ENCODE data around the gene PTPRN2. TPM values are rescaled to one million over a fixed set of nuclear protein-coding genes. Genes with fewer than 3 reads are reported as not detected.

PTPRN2 gene
- total and polyA plus RNA-seq, 2 of the 8 experiments (the other 6 are each of a cell fraction or from before 2014, with no cell fraction given): 2.6 to 4.5 TPM

DNA sequence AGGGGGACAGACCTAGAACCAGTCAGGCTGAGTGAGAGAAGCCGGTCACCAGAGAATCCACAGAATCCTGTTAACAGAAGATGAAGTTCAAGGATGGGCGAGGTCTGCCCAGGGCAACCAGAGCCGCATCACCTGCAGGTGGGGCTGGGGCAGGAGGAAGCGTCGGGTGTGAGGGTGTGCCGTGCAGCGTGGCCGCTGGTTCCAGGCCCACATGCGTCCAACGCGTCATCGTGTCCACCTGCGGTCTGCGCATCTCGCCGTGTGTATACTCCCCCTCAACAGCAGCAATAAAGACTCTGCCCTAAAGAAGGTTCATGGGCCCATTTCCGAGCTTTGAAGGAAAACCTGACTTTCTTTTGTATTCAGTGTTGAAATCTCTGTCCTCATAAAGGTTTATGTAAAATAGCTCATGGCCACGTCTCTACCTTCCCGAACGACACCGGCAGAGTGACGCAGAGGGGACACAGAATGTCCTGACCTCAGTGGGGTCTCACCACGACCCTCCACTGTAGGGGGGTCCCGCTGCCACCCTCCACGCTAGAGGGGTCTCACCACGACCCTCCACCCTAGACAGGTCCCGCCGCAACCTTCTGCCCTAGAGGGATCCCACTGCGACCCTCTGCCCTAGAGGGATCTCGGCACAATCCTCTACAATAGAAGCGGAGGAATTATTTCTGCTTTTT is 446.9 kb downstream of the PTPRN2 start:
- H3K23ac ChIP-seq (ENCODE audit: insufficient read length): no peak overlapping the region
- no peaks in the 10 kb centered on the region for H4K20me1 ChIP-seq (replicated peaks in 1 of 2; ENCODE audit: control insufficient read depth in 1 of 2, insufficient read depth in 2 of 2, low read length in 2 of 2)
- H3K36me3 ChIP-seq (ENCODE audit: control insufficient read depth in 2 of 4, insufficient read depth in 4 of 4, low read length in 3 of 4): no peaks in the 10 kb centered on the region
- peaks cover 5 to 68% of the 10 kb centered on the region in 2 experiments; a peak in 3 of 4 replicates for H3K9me3 ChIP-seq (ENCODE audit: insufficient read depth in 2 of 2, low read depth in 1 of 2, low read length in 1 of 2)
- no peak overlapping the region for H2BK20ac ChIP-seq (ENCODE audit: low read length)
- no peaks in the 10 kb centered on the region for H3K4me1 ChIP-seq (replicated peaks in 1 of 4; ENCODE audit: control insufficient read depth in 3 of 4, insufficient read depth in 4 of 4, low read length in 3 of 4)
- no peak overlapping the region for H2BK15ac ChIP-seq (ENCODE audit: low read length)
- H2AFZ ChIP-seq (ENCODE audit: low read length): no peak overlapping the region
- H3K4ac ChIP-seq (replicated peaks; ENCODE audit: insufficient read length, low read depth, low read length): no peak overlapping the region
- no peaks in the 10 kb centered on the region for H3K27me3 ChIP-seq (replicated peaks in 1 of 4; ENCODE audit: control insufficient read depth in 3 of 4, extremely low read depth in 1 of 4, insufficient read depth in 3 of 4, low read length in 3 of 4)
- no peak overlapping the region for H3K18ac ChIP-seq (ENCODE audit: extremely low read depth, low read length)
- H4K5ac ChIP-seq (ENCODE audit: insufficient read length, low read depth, low read length): no peak overlapping the region
- WGBS, 2 experiments (ENCODE audit: extremely low coverage in 1 of 2, insufficient coverage in 1 of 2, insufficient read length in 1 of 2, insufficient replicate concordance in 2 of 2, low coverage in 1 of 2, low lambda C conversion rate in 2 of 2, missing lambda C conversion rate in 1 of 2): 91% methylated on average over 30 of the region's 31 CpGs; no CpG with 5 or more reads in 1 of the 2 experiments
- no peak overlapping the region for H4K8ac ChIP-seq (ENCODE audit: extremely low read depth, insufficient read depth, low read length)
- H2BK12ac ChIP-seq (ENCODE audit: low read depth, low read length): no peak overlapping the region
- H3K79me2 ChIP-seq (ENCODE audit: control insufficient read depth in 1 of 2, insufficient read depth in 2 of 2, low read length in 2 of 2): no peaks in the 10 kb centered on the region
- no peaks in the 10 kb centered on the region for H3K23me2 ChIP-seq (ENCODE audit: low read depth, low read length)
- no peak overlapping the region for H3K4me2 ChIP-seq (ENCODE audit: insufficient read depth in 1 of 2, low read depth in 2 of 2, low read length in 2 of 2)
- no peak overlapping the region for H2BK120ac ChIP-seq (replicated peaks; ENCODE audit: low read depth, low read length)
- no peak overlapping the region for H3K56ac ChIP-seq (replicated peaks; ENCODE audit: insufficient read length, low read depth, low read length)
- H3K79me1 ChIP-seq (ENCODE audit: low read depth, low read length): no peaks in the 10 kb centered on the region
- no peak overlapping the region for H3K9ac ChIP-seq (replicated peaks in 1 of 4; ENCODE audit: extremely low read depth in 1 of 4, low read depth in 3 of 4, low read length in 3 of 4)
- ChIA-PET CTCF (ENCODE audit: partially characterized antibody) (no interaction called here), POLR2A (ENCODE audit: partially characterized antibody) (no interaction called here)
- no peak overlapping the region for H3K27ac ChIP-seq (ENCODE audit: low read depth, low read length)
- H2BK5ac ChIP-seq (ENCODE audit: low read depth, low read length): no peak overlapping the region
- no peak overlapping the region for H3K4me3 ChIP-seq (ENCODE audit: extremely low read depth in 1 of 4, insufficient read depth in 2 of 4, low read depth in 3 of 4, low read length in 4 of 4)
- H3K14ac ChIP-seq (ENCODE audit: insufficient read length): no peak overlapping the region
- H4K91ac ChIP-seq (replicated peaks; ENCODE audit: insufficient read length, low read length): no peak overlapping the region
- no peak for FAIRE-seq
- no peak overlapping the region for H2AK5ac ChIP-seq (ENCODE audit: low read depth, low read length)
- DNase-seq (ENCODE audit: low read depth in 1 of 2, low spot score in 2 of 2): no peak
- TF ChIP-seq CTBP2 (IDR thresholded peaks at IDR 0.05; ENCODE audit: borderline replicate concordance, insufficient read depth, insufficient read length, low read length) (no peak), PHF8 (conservative IDR thresholded peaks at IDR 0.05; ENCODE audit: low read depth, low read length) (no peak), NANOG (IDR thresholded peaks at IDR 0.05; ENCODE audit: insufficient read depth, low read depth, low read length, poor library complexity, severe bottlenecking) (no peak), CREB1 (IDR thresholded peaks at IDR 0.05) (no peak), CBX8 (IDR thresholded peaks at IDR 0.05; ENCODE audit: borderline replicate concordance, low read depth, low read length) (no peak), SIN3A (conservative IDR thresholded peaks at IDR 0.05 in 1 of 2, IDR thresholded peaks at IDR 0.05 in 1 of 2; ENCODE audit: low read depth in 1 of 2, low read length in 2 of 2) (no peak), TAF7 (optimal IDR thresholded peaks at IDR 0.05; ENCODE audit: borderline replicate concordance, low read depth, low read length) (no peak), RNF2 (IDR thresholded peaks at IDR 0.05; ENCODE audit: borderline replicate concordance, low read depth, low read length, missing control alignments, poor library complexity, severe bottlenecking) (no peak), BCL11A (IDR thresholded peaks at IDR 0.05; ENCODE audit: low read depth in 2 of 2, low read length in 2 of 2) (no peak)
- TF ChIP-seq, protein P1, sequence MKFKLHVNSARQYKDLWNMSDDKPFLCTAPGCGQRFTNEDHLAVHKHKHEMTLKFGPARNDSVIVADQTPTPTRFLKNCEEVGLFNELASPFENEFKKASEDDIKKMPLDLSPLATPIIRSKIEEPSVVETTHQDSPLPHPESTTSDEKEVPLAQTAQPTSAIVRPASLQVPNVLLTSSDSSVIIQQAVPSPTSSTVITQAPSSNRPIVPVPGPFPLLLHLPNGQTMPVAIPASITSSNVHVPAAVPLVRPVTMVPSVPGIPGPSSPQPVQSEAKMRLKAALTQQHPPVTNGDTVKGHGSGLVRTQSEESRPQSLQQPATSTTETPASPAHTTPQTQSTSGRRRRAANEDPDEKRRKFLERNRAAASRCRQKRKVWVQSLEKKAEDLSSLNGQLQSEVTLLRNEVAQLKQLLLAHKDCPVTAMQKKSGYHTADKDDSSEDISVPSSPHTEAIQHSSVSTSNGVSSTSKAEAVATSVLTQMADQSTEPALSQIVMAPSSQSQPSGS (IDR thresholded peaks at IDR 0.05; ENCODE audit: low read length): no peak

Data from H1 (cell line).